ENCODE results near the gene CD84. TPM values are rescaled to one million over a fixed set of nuclear protein-coding genes. Genes with fewer than 3 reads are reported as not detected.

Gene CD84
- total RNA-seq, 2 experiments from 2014 or later, result 22.2 to 23.4 TPM

GRCh38 chr1:160558660-160559380 is 20.5 kb downstream of the CD84 start:
- Histone ChIP-seq H3K36me3 (ENCODE audit: insufficient read depth, low read length) (peaks cover 75% of the 10 kb centered on the region), H3K9me3 (ENCODE audit: low read length) (peaks cover 31% of the 10 kb centered on the region; the same call in 1 of the 2 replicates), H3K4me2 (ENCODE audit: low read length) (no peak overlapping the region), H4K20me1 (ENCODE audit: insufficient read depth, low read length) (no peaks in the 10 kb centered on the region), H3K79me2 (ENCODE audit: insufficient read depth, low read depth, low read length) (peaks cover 49% of the 10 kb centered on the region; the same call in 1 of the 2 replicates), H3K4me1 (ENCODE audit: insufficient read depth, low read length, poor library complexity, severe bottlenecking) (peaks cover 17% of the 10 kb centered on the region), H2AFZ (ENCODE audit: low read length) (no peak overlapping the region), H3K9me2 (ENCODE audit: insufficient read depth, low read length) (no peaks in the 10 kb centered on the region), H3K4me3 (ENCODE audit: low read depth, low read length, poor library complexity, severe bottlenecking) (no peak overlapping the region), H3K27ac (ENCODE audit: low read depth, low read length, poor library complexity, severe bottlenecking) (no peak overlapping the region)
- no peak for DNase-seq (ENCODE audit: low spot score)
- intact Hi-C loops (cut with micrococcal nuclease; ENCODE audit: unreplicated experiment), result no loop called here
- CTCF ChIA-PET (ENCODE audit: unreplicated experiment), result no interaction called here
- TF ChIP-seq CTCF (conservative IDR thresholded peaks at IDR 0.05; ENCODE audit: low read length) (no peak), EZH2phosphoT487 (IDR thresholded peaks at IDR 0.05; ENCODE audit: borderline replicate concordance, low read depth, low read length) (no peak)
- BruUV-seq (replicated peaks), result no TSS peak
- POLR2A ChIA-PET, result interaction anchor here (0.6 to 1.1 kb wide), 3 partner anchors 8 to 39 kb away, joined by 3 read pairs; no protein-coding TSS in a partner anchor

DNA sequence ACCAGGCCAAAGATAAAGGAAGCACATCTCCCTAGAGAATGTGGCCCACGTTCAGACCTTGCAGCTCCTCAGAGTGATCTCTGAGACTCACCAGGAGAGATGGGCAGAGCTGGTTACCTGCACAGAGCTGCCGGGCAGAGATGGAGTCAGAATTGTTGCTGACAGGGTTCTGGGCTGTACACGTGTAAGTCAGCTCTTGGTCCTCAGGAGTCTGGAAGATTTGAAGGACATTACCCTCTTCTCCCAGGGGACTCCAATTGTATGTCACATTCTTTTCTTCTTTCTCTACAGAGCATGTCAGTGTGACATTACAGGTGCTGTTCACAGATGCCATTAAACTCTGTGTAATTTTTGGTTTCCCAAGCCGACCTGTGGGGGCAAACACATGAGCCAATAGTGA is 25.5 kb downstream of the CD84 start:
- peaks cover 47% of the 10 kb centered on the region for H3K4me1 ChIP-seq (ENCODE audit: insufficient read depth, low read length, poor library complexity, severe bottlenecking)
- peaks cover 68% of the 10 kb centered on the region for H3K36me3 ChIP-seq (ENCODE audit: insufficient read depth, low read length)
- H3K27ac ChIP-seq (ENCODE audit: low read depth, low read length, poor library complexity, severe bottlenecking), result peak overlapping the region; percentile 29
- 0 out of 2 replicates have a peak overlapping the region, but pooled peaks have one; percentile 6 for H3K4me2 ChIP-seq (ENCODE audit: low read length)
- no peak overlapping the region for H3K4me3 ChIP-seq (ENCODE audit: low read depth, low read length, poor library complexity, severe bottlenecking)
- H2AFZ ChIP-seq (ENCODE audit: low read length), result no peak overlapping the region
- ChIA-PET POLR2A (interaction anchor here (0.9 to 3.9 kb wide), 5 partner anchors 11 to 66 kb away, joined by 3 to 24 read pairs (median 7); partner anchors contain the start of gene CD84), CTCF (ENCODE audit: unreplicated experiment) (no interaction called here)
- peak; percentile 81 for DNase-seq (ENCODE audit: low spot score)
- TF ChIP-seq EZH2phosphoT487 (IDR thresholded peaks at IDR 0.05; ENCODE audit: borderline replicate concordance, low read depth, low read length) (no peak), CTCF (conservative IDR thresholded peaks at IDR 0.05; ENCODE audit: low read length) (no peak)
- peaks cover 22% of the 10 kb centered on the region; the same call in 1 of the 2 replicates for H3K79me2 ChIP-seq (ENCODE audit: insufficient read depth, low read depth, low read length)
- H3K9me2 ChIP-seq (ENCODE audit: insufficient read depth, low read length), result no peaks in the 10 kb centered on the region
- H4K20me1 ChIP-seq (ENCODE audit: insufficient read depth, low read length), result no peaks in the 10 kb centered on the region
- BruUV-seq (replicated peaks), result no TSS peak
- intact Hi-C loops (cut with micrococcal nuclease; ENCODE audit: unreplicated experiment), result no loop called here
- 0 out of 2 replicates have a peak, but pooled peaks cover 2% of the 10 kb centered on the region for H3K9me3 ChIP-seq (ENCODE audit: low read length)

DNA sequence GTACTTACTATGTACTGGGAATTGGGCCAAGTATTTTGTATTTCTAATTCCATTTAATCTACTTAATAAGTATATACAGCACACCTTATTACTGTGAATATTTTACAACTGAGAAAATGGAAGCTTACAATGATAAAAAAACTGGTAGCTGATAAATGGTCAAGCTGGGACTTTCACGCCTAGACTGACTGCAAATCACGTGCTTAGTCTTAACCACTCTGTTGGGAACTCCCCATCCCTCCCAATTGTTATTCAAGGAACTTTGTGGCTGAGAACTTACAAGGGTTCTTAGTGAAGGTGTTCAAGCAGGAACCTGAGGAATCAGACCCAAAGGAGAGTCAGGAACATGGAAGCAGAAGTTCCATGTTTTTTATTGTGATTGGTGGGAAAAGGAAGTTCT is 26.9 kb downstream of the CD84 start:
- TF ChIP-seq EZH2phosphoT487 (IDR thresholded peaks at IDR 0.05; ENCODE audit: borderline replicate concordance, low read depth, low read length) (no peak), CTCF (conservative IDR thresholded peaks at IDR 0.05; ENCODE audit: low read length) (no peak)
- BruUV-seq (replicated peaks), result no TSS peak
- no peak overlapping the region for H3K4me2 ChIP-seq (ENCODE audit: low read length)
- H2AFZ ChIP-seq (ENCODE audit: low read length), result no peak overlapping the region
- H3K4me1 ChIP-seq (ENCODE audit: insufficient read depth, low read length, poor library complexity, severe bottlenecking), result peaks cover 61% of the 10 kb centered on the region
- intact Hi-C loops (cut with micrococcal nuclease; ENCODE audit: unreplicated experiment), result no loop called here
- H3K9me3 ChIP-seq (ENCODE audit: low read length), result no peaks in the 10 kb centered on the region
- peaks cover 68% of the 10 kb centered on the region for H3K36me3 ChIP-seq (ENCODE audit: insufficient read depth, low read length)
- CTCF ChIA-PET (ENCODE audit: unreplicated experiment), result interaction anchor here (1.0 kb wide), 1 partner anchor 25 kb away, joined by 3 read pairs; no protein-coding TSS in a partner anchor
- no peaks in the 10 kb centered on the region for H3K9me2 ChIP-seq (ENCODE audit: insufficient read depth, low read length)
- no peak overlapping the region for H3K4me3 ChIP-seq (ENCODE audit: low read depth, low read length, poor library complexity, severe bottlenecking)
- no peak for DNase-seq (ENCODE audit: low spot score)
- POLR2A ChIA-PET, result interaction anchor here (0.7 to 3.9 kb wide), 6 partner anchors 8 to 68 kb away, joined by 3 to 24 read pairs (median 3); no protein-coding TSS in a partner anchor
- H3K79me2 ChIP-seq (ENCODE audit: insufficient read depth, low read depth, low read length), result peaks cover 13% of the 10 kb centered on the region; the same call in 1 of the 2 replicates
- H3K27ac ChIP-seq (ENCODE audit: low read depth, low read length, poor library complexity, severe bottlenecking), result no peak overlapping the region
- no peaks in the 10 kb centered on the region for H4K20me1 ChIP-seq (ENCODE audit: insufficient read depth, low read length)

Measured in OCI-LY7 (cell line).